ENCODE measurements around the gene NUP93.
A peak's percentile ranks its signal among the peaks of the same experiment; 100 is the strongest.

Gene NUP93

DNA sequence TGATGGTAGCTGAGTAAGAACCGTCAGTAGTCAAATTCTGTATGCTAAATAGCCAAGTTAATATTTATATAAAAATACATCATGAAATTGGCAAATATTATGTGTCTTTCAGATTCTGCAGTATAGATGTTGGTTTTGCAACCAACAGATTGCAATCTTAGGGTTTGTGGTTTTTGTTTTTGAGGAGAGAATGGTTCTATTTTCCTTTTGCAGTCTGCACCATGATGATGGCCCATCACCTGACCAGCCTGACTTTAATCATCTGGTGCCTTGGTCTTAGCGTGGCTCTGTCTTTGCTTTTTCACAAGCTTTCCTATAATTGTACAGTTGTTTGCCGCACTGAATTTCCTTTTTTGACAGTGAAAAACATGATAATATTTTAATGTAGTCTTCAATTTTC lies 50.7 kb downstream of the NUP93 start:
- Histone ChIP-seq H3K4me2 (ENCODE audit: low read depth, low read length, poor library complexity, severe bottlenecking) (peak overlapping the region; percentile 71), H4K20me1 (ENCODE audit: insufficient read depth, low read length, poor library complexity, severe bottlenecking) (peaks cover 8% of the 10 kb centered on the region), H3K79me2 (ENCODE audit: insufficient read depth, low read length) (peaks cover 61% of the 10 kb centered on the region), H3K27me3 (ENCODE audit: insufficient read depth, low read length, poor library complexity, severe bottlenecking) (no peaks in the 10 kb centered on the region), H3K9me2 (replicated peaks; ENCODE audit: low read depth, low read length) (no peaks in the 10 kb centered on the region), H3K9me3 (ENCODE audit: insufficient read depth, low read depth, low read length) (no peaks in the 10 kb centered on the region), H3K4me3 (ENCODE audit: low read length, poor library complexity, severe bottlenecking) (peak overlapping the region; percentile 53), H2AFZ (ENCODE audit: low read length) (no peak overlapping the region), H3K36me3 (ENCODE audit: insufficient read depth, low read length) (no peaks in the 10 kb centered on the region), H3K9ac (ENCODE audit: low read depth, low read length, poor library complexity, severe bottlenecking) (peak overlapping the region; percentile 13), H3F3A (ENCODE audit: low read depth) (no peaks in the 10 kb centered on the region), H3K4me1 (ENCODE audit: insufficient read depth, low read length, poor library complexity, severe bottlenecking) (peaks cover 35% of the 10 kb centered on the region)
- TF ChIP-seq EZH2phosphoT487 (IDR thresholded peaks at IDR 0.05; ENCODE audit: borderline replicate concordance), result no peak
- TF ChIP-seq, protein P1, sequence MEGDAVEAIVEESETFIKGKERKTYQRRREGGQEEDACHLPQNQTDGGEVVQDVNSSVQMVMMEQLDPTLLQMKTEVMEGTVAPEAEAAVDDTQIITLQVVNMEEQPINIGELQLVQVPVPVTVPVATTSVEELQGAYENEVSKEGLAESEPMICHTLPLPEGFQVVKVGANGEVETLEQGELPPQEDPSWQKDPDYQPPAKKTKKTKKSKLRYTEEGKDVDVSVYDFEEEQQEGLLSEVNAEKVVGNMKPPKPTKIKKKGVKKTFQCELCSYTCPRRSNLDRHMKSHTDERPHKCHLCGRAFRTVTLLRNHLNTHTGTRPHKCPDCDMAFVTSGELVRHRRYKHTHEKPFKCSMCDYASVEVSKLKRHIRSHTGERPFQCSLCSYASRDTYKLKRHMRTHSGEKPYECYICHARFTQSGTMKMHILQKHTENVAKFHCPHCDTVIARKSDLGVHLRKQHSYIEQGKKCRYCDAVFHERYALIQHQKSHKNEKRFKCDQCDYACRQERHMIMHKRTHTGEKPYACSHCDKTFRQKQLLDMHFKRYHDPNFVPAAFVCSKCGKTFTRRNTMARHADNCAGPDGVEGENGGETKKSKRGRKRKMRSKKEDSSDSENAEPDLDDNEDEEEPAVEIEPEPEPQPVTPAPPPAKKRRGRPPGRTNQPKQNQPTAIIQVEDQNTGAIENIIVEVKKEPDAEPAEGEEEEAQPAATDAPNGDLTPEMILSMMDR (conservative IDR thresholded peaks at IDR 0.05; ENCODE audit: low read length), result no peak

DNA sequence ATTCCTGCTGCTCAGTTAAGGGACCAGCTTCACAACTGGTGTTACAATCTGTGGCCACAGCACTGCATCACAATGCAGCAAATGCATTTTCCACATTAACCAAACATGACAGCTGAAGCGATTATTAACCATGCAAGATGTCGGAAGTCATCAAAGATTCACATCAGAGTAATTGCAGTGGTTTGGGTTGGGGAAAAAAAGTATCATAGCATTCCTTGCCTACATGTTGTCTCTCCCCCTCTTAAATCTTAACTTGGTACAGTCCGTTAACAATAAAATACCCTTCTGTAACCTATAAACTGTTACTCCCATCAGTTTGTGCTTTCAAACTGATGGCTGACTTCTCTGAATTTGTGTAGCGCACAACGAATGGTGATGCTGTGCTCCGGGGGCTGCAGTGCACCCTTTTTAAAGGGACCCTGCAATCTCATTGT lies 51.6 kb downstream of the NUP93 start:
- no peak for TF ChIP-seq EZH2phosphoT487 (IDR thresholded peaks at IDR 0.05; ENCODE audit: borderline replicate concordance)
- TF ChIP-seq, protein P1 (conservative IDR thresholded peaks at IDR 0.05; ENCODE audit: low read length), result no peak
- H3K4me1 ChIP-seq (ENCODE audit: insufficient read depth, low read length, poor library complexity, severe bottlenecking), result peaks cover 35% of the 10 kb centered on the region
- H3K9me2 ChIP-seq (replicated peaks; ENCODE audit: low read depth, low read length), result no peaks in the 10 kb centered on the region
- no peak overlapping the region for H2AFZ ChIP-seq (ENCODE audit: low read length)
- H3F3A ChIP-seq (ENCODE audit: low read depth), result no peaks in the 10 kb centered on the region
- H3K79me2 ChIP-seq (ENCODE audit: insufficient read depth, low read length), result peaks cover 60% of the 10 kb centered on the region
- H3K4me2 ChIP-seq (ENCODE audit: low read depth, low read length, poor library complexity, severe bottlenecking), result peak overlapping the region; percentile 71
- H3K27me3 ChIP-seq (ENCODE audit: insufficient read depth, low read length, poor library complexity, severe bottlenecking), result no peaks in the 10 kb centered on the region
- peak overlapping the region; percentile 21 for H3K9ac ChIP-seq (ENCODE audit: low read depth, low read length, poor library complexity, severe bottlenecking)
- H3K36me3 ChIP-seq (ENCODE audit: insufficient read depth, low read length), result no peaks in the 10 kb centered on the region
- H3K4me3 ChIP-seq (ENCODE audit: low read length, poor library complexity, severe bottlenecking), result peak overlapping the region; percentile 53
- H4K20me1 ChIP-seq (ENCODE audit: insufficient read depth, low read length, poor library complexity, severe bottlenecking), result peaks cover 8% of the 10 kb centered on the region
- H3K9me3 ChIP-seq (ENCODE audit: insufficient read depth, low read depth, low read length), result no peaks in the 10 kb centered on the region

- H3K79me2 ChIP-seq (ENCODE audit: insufficient read depth, low read length), result peaks cover 61% of the 10 kb centered on the region
- no peak overlapping the region for H2AFZ ChIP-seq (ENCODE audit: low read length)
- no peaks in the 10 kb centered on the region for H3F3A ChIP-seq (ENCODE audit: low read depth)
- H3K36me3 ChIP-seq (ENCODE audit: insufficient read depth, low read length), result no peaks in the 10 kb centered on the region
- no peaks in the 10 kb centered on the region for H3K27me3 ChIP-seq (ENCODE audit: insufficient read depth, low read length, poor library complexity, severe bottlenecking)
- no peak overlapping the region for H3K4me3 ChIP-seq (ENCODE audit: low read length, poor library complexity, severe bottlenecking)
- H3K9me2 ChIP-seq (replicated peaks; ENCODE audit: low read depth, low read length), result no peaks in the 10 kb centered on the region
- H3K4me1 ChIP-seq (ENCODE audit: insufficient read depth, low read length, poor library complexity, severe bottlenecking), result peaks cover 35% of the 10 kb centered on the region
- H3K4me2 ChIP-seq (ENCODE audit: low read depth, low read length, poor library complexity, severe bottlenecking), result peak overlapping the region; percentile 71
- H3K9me3 ChIP-seq (ENCODE audit: insufficient read depth, low read depth, low read length), result no peaks in the 10 kb centered on the region
- peaks cover 8% of the 10 kb centered on the region for H4K20me1 ChIP-seq (ENCODE audit: insufficient read depth, low read length, poor library complexity, severe bottlenecking)
- H3K9ac ChIP-seq (ENCODE audit: low read depth, low read length, poor library complexity, severe bottlenecking), result no peak overlapping the region
- TF ChIP-seq, protein P1 (conservative IDR thresholded peaks at IDR 0.05; ENCODE audit: low read length), result no peak
- TF ChIP-seq EZH2phosphoT487 (IDR thresholded peaks at IDR 0.05; ENCODE audit: borderline replicate concordance), result no peak
These were observed 53.4 kb downstream of the NUP93 start for GRCh38 chr16:56783344-56783743.

All from Loucy (cell line).